Sigmoid colon (tissue), 7 donors: ENCODE measurements around the gene NRXN2. TPM values are rescaled to one million over a fixed set of nuclear protein-coding genes. Genes with fewer than 3 reads are reported as not detected.

ENCODE experiments used
- DNase-seq: peaks from one replicate; pipeline ENCODE4 v3.0.0-alpha.2; 2019
- H3K27ac ChIP-seq, 4 donors: fragments of 200-600 bp; sonication (generic); one replicate each; pipeline ENCODE4 v1.5.1; 2016 to 2019; ENCODE audit warnings: mild to moderate bottlenecking in 1 of 4
- H3K27me3 ChIP-seq, 3 donors: fragments of 200-600 bp; sonication (generic); one replicate each; pipeline ENCODE4 v1.5.1; 2019; ENCODE audit warnings: mild to moderate bottlenecking in 1 of 3
- H3K36me3 ChIP-seq, 4 donors: fragments of 200-600 bp; sonication (generic); one replicate each; pipeline ENCODE4 v1.5.1; 2016 to 2019
- H3K4me1 ChIP-seq, 4 donors: fragments of 200-600 bp; sonication (generic); one replicate each; pipeline ENCODE4 v1.5.1; 2017 to 2019
- H3K4me3 ChIP-seq, 4 donors: fragments of 200-600 bp; sonication (generic); one replicate each; pipeline ENCODE4 v1.5.1; 2017 to 2019; ENCODE audit warnings: mild to moderate bottlenecking in 2 of 4, moderate library complexity in 1 of 4
- H3K9me3 ChIP-seq, 4 donors: fragments of 200-600 bp in 3 of 4; sonication (generic) in 3 of 4; one replicate each; pipeline versions ENCODE4 v1.5.1 to v1.6.1; 2013 to 2019
- EP300 ChIP-seq, 4 donors: sonication (generic); formaldehyde crosslinking; IDR thresholded peaks; one replicate each; pipeline ENCODE4 v1.6.1; 2017; ENCODE audit warnings: antibody characterized with exemption in 4 of 4
- POLR2A ChIP-seq, 2 donors: fragments of 450-650 bp; IDR thresholded peaks; one replicate each; pipeline ENCODE4 v1.6.1; 2016; ENCODE audit warnings: antibody characterized with exemption in 2 of 2, mild to moderate bottlenecking in 2 of 2, moderate library complexity in 2 of 2
- POLR2AphosphoS5 ChIP-seq, 4 donors: sonication (generic); formaldehyde crosslinking; IDR thresholded peaks; one replicate each; pipeline ENCODE4 v1.6.1; 2017; ENCODE audit warnings: antibody characterized with exemption in 4 of 4
- WGBS, 2 donors: extraction: QIAGEN DNeasy Blood & Tissue Kit; methylation state at CpG; one replicate each; pipeline ENCODE4 v1.1.7; 2013; 5-methylcytosine and 5-hydroxymethylcytosine counted together
- intact Hi-C: fragments of 100-400 bp; cut with DNase I; formaldehyde crosslinking; loops from one replicate; pipeline ENCODE4 v1.15.1; 2023
- polyA plus RNA-seq, 3 donors: library from polyadenylated mRNA; stranded (reverse); fragments of 200-250 nt; gene quantifications; one replicate each; pipeline ENCODE4 v1.2.3, GENCODE V29; 2013
- total RNA-seq, 4 donors: library from RNA; depleted of rRNA; stranded (reverse); fragments of >200 nt; gene quantifications; one replicate each; pipeline ENCODE4 v1.1.0, GENCODE V29; 2016
- TF ChIP-seq, protein P1 (sequence below), 4 experiments: fragments of 450-650 bp in 3 of 4; fragments of 200-600 bp in 1 of 4; IDR thresholded peaks; one replicate each; pipeline ENCODE4 v1.5.1; 2016 to 2019; ENCODE audit warnings: antibody characterized with exemption in 4 of 4, mild to moderate bottlenecking in 3 of 4, moderate library complexity in 2 of 4
- donor health status: healthy with polysubstance abuse.
- donor health status: Bipolar disorder and iron deficiency.
- donor health status: healthy.

The NRXN2 gene
- total and polyA plus RNA-seq, 7 donors, result 0.23 to 20.5 (median 6.8) TPM

DNA sequence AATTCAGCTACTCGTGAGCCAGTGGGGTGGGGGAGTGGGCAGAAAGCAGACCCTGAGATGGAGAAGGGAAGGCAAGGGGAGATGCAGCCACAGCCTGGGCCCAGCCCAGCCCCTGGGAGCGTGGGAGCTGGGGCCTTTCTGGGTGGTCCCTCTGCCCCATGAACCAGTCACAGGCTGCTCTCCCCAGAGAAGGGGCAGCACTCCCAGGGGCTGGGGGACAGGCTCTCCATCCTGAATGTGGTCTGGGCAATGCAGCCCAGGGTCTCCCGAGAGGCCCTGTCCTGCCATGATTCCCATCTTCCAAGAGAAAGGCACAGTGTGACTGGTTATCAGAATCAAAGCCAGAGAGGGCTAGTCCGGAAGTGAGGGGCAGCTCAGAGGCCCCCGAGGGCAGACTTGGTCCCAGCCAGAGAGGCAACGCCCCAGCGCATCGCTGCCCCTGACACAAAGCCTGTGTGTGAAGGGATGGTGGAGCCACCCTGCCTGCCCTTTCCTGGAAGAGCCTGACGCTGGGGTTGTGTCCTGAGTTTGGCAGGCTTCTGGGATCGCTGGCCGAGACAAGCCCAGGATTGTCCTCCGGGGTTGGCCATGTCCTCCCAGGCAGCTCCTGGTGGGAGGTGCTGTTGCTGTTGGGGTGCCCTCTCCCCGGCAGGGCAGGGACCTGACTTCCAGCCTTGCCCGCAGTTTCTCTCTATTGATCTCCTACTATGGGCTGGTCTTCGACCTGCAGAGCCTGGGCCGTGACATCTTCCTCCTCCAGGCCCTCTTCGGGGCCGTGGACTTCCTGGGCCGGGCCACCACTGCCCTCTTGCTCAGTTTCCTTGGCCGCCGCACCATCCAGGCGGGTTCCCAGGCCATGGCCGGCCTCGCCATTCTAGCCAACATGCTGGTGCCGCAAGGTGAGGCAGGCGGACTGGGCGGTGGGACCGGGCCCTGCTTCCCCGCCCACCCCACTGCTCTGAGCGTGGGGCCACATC lies 155.8 kb downstream of the NRXN2 start:
- H3K36me3 ChIP-seq, result no peaks in the 10 kb centered on the region
- no peak overlapping the region for H3K27ac ChIP-seq
- no peaks in the 10 kb centered on the region for H3K4me1 ChIP-seq
- intact Hi-C loops, result no loop called here
- WGBS, 2 donors, result 81 to 90% methylated on average over 30 of the region's 30 CpGs
- no peaks in the 10 kb centered on the region for H3K27me3 ChIP-seq
- DNase-seq, result no peak
- TF ChIP-seq EP300 (IDR thresholded peaks at IDR 0.05), result no peak
- TF ChIP-seq POLR2A (IDR thresholded peaks at IDR 0.05), result no peak
- TF ChIP-seq POLR2AphosphoS5 (IDR thresholded peaks at IDR 0.05), result no peak
- TF ChIP-seq, protein P1, sequence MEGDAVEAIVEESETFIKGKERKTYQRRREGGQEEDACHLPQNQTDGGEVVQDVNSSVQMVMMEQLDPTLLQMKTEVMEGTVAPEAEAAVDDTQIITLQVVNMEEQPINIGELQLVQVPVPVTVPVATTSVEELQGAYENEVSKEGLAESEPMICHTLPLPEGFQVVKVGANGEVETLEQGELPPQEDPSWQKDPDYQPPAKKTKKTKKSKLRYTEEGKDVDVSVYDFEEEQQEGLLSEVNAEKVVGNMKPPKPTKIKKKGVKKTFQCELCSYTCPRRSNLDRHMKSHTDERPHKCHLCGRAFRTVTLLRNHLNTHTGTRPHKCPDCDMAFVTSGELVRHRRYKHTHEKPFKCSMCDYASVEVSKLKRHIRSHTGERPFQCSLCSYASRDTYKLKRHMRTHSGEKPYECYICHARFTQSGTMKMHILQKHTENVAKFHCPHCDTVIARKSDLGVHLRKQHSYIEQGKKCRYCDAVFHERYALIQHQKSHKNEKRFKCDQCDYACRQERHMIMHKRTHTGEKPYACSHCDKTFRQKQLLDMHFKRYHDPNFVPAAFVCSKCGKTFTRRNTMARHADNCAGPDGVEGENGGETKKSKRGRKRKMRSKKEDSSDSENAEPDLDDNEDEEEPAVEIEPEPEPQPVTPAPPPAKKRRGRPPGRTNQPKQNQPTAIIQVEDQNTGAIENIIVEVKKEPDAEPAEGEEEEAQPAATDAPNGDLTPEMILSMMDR (IDR thresholded peaks at IDR 0.05), result no peak
- H3K4me3 ChIP-seq, result no peak overlapping the region
- H3K9me3 ChIP-seq, result no peaks in the 10 kb centered on the region

DNA sequence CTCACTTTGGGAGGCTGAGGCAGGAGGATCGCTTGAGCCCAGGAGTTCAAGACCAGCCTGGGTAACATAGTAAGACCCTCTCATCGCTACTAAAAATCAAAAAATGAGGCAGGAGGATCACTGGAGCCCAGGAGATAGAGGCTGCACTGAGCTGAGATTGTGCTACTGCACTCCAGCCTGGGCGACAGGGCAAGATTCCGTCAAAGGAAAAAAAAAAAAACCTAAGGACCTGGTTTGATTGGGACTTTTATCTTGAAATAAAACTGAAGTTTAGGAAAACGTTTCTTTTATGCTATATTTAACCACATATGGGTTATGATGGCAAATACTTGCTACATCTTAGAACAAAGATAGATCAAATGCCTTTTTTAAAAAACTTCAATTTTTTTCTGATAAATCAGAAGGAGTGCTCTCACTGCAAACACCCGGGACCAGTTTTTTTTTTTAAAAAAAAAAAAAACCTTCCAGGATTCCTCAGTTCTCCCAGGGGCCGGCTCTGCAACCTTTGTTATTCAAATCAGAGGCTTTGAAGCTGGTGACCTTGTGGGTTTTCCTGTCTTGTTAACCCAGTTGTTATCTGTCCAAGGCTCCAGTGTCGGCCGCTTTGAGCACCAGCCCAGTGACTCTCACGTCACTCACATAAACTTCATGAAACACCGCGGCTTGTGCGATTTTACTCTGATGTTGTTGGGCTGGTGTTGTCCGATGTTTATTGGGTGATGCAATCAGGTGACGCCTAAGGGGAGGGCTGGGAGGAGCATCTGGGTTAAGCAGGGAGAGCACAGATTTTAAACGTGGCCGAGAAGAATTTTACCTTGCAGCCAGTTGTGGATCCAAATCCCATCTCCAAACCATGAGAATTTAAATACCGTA lies 156.7 kb downstream of the NRXN2 start:
- peak in 1 of 4 donors; percentile 38 for TF ChIP-seq POLR2AphosphoS5 (IDR thresholded peaks at IDR 0.05)
- TF ChIP-seq, protein P1 (IDR thresholded peaks at IDR 0.05), result no peak
- Histone ChIP-seq H3K9me3 (no peaks in the 10 kb centered on the region), H3K27me3 (no peaks in the 10 kb centered on the region), H3K4me1 (no peaks in the 10 kb centered on the region), H3K4me3 (no peak overlapping the region), H3K36me3 (no peaks in the 10 kb centered on the region), H3K27ac (no peak overlapping the region)
- intact Hi-C loops, result no loop called here
- WGBS, 2 donors, result 17 to 48% methylated on average over 18 of the region's 18 CpGs
- DNase-seq, result peak; percentile 87

DNA sequence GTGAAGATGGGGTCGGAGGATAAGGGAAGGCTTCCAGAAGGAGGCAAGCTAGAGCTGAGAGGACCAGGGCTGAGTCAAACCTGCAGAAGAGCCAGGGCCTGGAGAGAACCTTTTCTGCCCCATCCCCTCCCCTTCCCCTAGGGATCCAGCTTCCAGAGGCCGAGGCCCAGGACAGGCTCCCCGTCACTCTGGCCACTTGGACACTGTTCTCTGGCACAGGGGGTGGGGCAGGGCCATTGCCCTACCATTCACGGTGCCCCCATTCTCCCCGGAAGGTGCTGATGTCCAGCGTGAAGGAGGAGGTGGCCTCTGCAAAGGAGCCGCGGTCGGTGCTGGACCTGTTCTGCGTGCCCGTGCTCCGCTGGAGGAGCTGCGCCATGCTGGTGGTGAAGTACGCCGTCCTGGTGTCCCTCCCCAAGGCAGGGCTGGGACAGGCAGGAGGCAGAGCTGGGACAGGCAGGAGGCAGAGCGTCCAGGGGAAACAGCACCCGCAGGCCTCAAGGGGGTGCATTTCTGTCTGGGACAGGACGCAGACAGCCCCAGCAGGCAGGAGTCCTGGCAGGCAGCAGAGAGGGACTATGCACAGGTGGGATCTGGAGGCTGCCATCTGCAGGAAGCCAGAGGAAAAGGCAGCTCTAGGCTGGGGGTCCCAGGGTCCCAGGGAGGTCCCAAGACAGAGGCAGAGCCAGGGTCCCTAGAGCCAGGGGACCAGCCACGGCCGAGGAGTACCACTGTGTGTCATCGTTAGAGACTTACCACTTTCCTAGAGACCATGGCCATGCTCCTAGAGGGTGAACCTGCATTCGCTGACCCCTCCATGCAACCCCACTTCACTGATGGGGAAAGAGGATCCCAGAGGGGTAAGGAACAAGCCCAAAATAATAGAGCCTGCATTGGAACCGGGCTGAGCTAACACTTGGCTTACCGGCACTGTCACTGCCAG lies 157.8 kb downstream of the NRXN2 start:
- intact Hi-C loops, result no loop called here
- no peaks in the 10 kb centered on the region for H3K36me3 ChIP-seq
- H3K9me3 ChIP-seq, result no peaks in the 10 kb centered on the region
- TF ChIP-seq POLR2A (IDR thresholded peaks at IDR 0.05) (no peak), POLR2AphosphoS5 (IDR thresholded peaks at IDR 0.05) (no peak), EP300 (IDR thresholded peaks at IDR 0.05) (no peak)
- TF ChIP-seq, protein P1 (IDR thresholded peaks at IDR 0.05), result no peak
- no peak overlapping the region for H3K4me3 ChIP-seq
- WGBS, 2 donors, result 90% methylated on average over 24 of the region's 24 CpGs
- no peak overlapping the region for H3K27ac ChIP-seq
- no peaks in the 10 kb centered on the region for H3K4me1 ChIP-seq
- no peaks in the 10 kb centered on the region for H3K27me3 ChIP-seq
- DNase-seq, result no peak

DNA sequence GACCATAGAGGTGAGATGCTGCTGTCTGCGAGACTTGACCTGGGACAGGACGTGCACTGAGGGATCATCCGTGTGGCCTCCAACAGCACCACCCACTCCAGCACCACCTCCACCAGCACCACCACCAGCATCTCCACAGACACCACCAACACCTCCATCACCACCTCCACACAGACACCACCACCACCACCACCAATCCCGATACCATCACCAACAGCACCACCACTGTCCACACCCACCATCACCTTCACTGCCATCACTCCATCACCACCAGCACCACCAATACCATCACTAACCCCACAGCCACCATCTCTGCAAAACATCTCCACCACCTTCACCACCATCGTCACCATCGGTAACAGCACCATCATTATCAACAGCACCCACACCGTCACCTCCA lies 158.6 kb downstream of the NRXN2 start:
- H3K4me1 ChIP-seq, result no peaks in the 10 kb centered on the region
- 94 to 97% methylated on average over 7 of the region's 7 CpGs for WGBS, 2 donors
- no peaks in the 10 kb centered on the region for H3K9me3 ChIP-seq
- no peaks in the 10 kb centered on the region for H3K27me3 ChIP-seq
- no peaks in the 10 kb centered on the region for H3K36me3 ChIP-seq
- intact Hi-C loops, result no loop called here
- H3K27ac ChIP-seq, result no peak overlapping the region
- DNase-seq, result no peak
- H3K4me3 ChIP-seq, result no peak overlapping the region
- TF ChIP-seq EP300 (IDR thresholded peaks at IDR 0.05), result no peak
- TF ChIP-seq POLR2A (IDR thresholded peaks at IDR 0.05), result no peak
- no peak for TF ChIP-seq POLR2AphosphoS5 (IDR thresholded peaks at IDR 0.05)
- TF ChIP-seq, protein P1 (IDR thresholded peaks at IDR 0.05), result no peak
